Aorta (tissue), 5 donors: ENCODE data around the gene EFHD2. TPM values are rescaled to one million over a fixed set of nuclear protein-coding genes. Genes with fewer than 3 reads are reported as not detected.
A peak's percentile ranks its signal among the peaks of the same experiment; 100 is the strongest.

ENCODE experiments used
- ATAC-seq: fragments of 200-7000 bp; cut with Tn5 transposase; one replicate; pipeline ENCODE4 v1.9.1; 2022; ENCODE audit warnings: moderate library complexity; ENCODE audit not compliant: low FRiP score
- DNase-seq, 2 donors: peaks; one replicate each; pipeline ENCODE4 v3.0.0-alpha.2; 2020
- H3K27ac ChIP-seq, 2 donors: one replicate each; pipeline ENCODE4 v1.5.1; 2013; ENCODE audit warnings: low read length in 2 of 2, mild to moderate bottlenecking in 2 of 2, moderate library complexity in 2 of 2, control low read depth in 1 of 2, inconsistent platforms in 1 of 2, low read depth in 1 of 2
- H3K27me3 ChIP-seq, 2 donors: one replicate each; pipeline ENCODE4 v1.6.1; 2013; ENCODE audit warnings: control low read depth in 1 of 2, low read length in 1 of 2, mild to moderate bottlenecking in 1 of 2, moderate library complexity in 1 of 2; ENCODE audit not compliant: insufficient read depth in 2 of 2, control insufficient read depth in 1 of 2
- H3K36me3 ChIP-seq, 2 donors: one replicate each; pipeline ENCODE4 v1.6.1; 2013; ENCODE audit warnings: control low read depth in 1 of 2, low read length in 1 of 2, mild to moderate bottlenecking in 1 of 2; ENCODE audit not compliant: insufficient read depth in 2 of 2, control insufficient read depth in 1 of 2
- H3K4me1 ChIP-seq, 2 donors: one replicate each; pipeline ENCODE4 v1.6.1; 2013; ENCODE audit warnings: low read length in 2 of 2, control low read depth in 1 of 2, mild to moderate bottlenecking in 1 of 2, moderate library complexity in 1 of 2; ENCODE audit not compliant: insufficient read depth in 2 of 2, control insufficient read depth in 1 of 2
- H3K4me3 ChIP-seq, 2 donors: one replicate each; pipeline ENCODE4 v1.5.1; 2013; ENCODE audit warnings: low read length in 2 of 2, control low read depth in 1 of 2, mild to moderate bottlenecking in 1 of 2
- H3K9me3 ChIP-seq: one replicate; pipeline ENCODE4 v1.6.1; 2013; ENCODE audit warnings: mild to moderate bottlenecking, low read length; ENCODE audit not compliant: control insufficient read depth
- WGBS, 2 donors: extraction: QIAGEN DNeasy Blood & Tissue Kit; methylation state at CpG; one replicate each; pipeline ENCODE4 v1.1.7; 2013; 5-methylcytosine and 5-hydroxymethylcytosine counted together
- intact Hi-C, 2 donors: fragments of 100-400 bp; cut with DNase I; formaldehyde crosslinking; loops; one replicate each; pipeline versions ENCODE4 v1.14.2 to v1.15.0; 2022
- long read RNA-seq, 2 donors: library from polyadenylated mRNA; unstranded; transcript quantifications; one replicate each; pipeline ENCODE4 v2.0.0, GENCODE V29; 2020 to 2021
- polyA plus RNA-seq, 2 donors: library from polyadenylated mRNA; stranded (reverse); fragments of 200-250 nt; gene quantifications; one replicate each; pipeline ENCODE4 v1.2.3, GENCODE V29; 2013
- total RNA-seq, 2 donors: library from RNA; stranded (reverse); fragmentation: NEBNext Ultra II Directional; extraction: Animal tissue kit (Norgen Biotek cat#: 25700); gene quantifications; one replicate each; pipeline ENCODE4 v1.2.1, GENCODE V29; 2021
- donor health status: healthy with polysubstance abuse.
- donor health status: Bipolar disorder and iron deficiency.
- donor health status: DM: no; HTN: no; CAD: no.
- donor health status: DM: no; HTN: no; CAD: no.
- donor health status: DM: yes; HTN: yes; CAD: no.

EFHD2 gene
- 10 to 100 TPM; 34.9 to 43.7 TPM for total RNA-seq
- polyA plus RNA-seq: 10 to 100 TPM; 17.9 to 36.8 TPM
- long read RNA-seq, donor 1, partial matches to known transcripts: 11 of 21 reads
- long read RNA-seq, donor 1, other reads (novel, unspliced or antisense): 9 of 21 reads
- long read RNA-seq, donor 2, transcript EFHD2-201 (4 exons, 2,419 nt): major isoform, 52 of 61 reads
- long read RNA-seq, donor 2, partial matches to known transcripts: 2 of 61 reads
- long read RNA-seq, donor 2, other reads (novel, unspliced or antisense): 7 of 61 reads

DNA sequence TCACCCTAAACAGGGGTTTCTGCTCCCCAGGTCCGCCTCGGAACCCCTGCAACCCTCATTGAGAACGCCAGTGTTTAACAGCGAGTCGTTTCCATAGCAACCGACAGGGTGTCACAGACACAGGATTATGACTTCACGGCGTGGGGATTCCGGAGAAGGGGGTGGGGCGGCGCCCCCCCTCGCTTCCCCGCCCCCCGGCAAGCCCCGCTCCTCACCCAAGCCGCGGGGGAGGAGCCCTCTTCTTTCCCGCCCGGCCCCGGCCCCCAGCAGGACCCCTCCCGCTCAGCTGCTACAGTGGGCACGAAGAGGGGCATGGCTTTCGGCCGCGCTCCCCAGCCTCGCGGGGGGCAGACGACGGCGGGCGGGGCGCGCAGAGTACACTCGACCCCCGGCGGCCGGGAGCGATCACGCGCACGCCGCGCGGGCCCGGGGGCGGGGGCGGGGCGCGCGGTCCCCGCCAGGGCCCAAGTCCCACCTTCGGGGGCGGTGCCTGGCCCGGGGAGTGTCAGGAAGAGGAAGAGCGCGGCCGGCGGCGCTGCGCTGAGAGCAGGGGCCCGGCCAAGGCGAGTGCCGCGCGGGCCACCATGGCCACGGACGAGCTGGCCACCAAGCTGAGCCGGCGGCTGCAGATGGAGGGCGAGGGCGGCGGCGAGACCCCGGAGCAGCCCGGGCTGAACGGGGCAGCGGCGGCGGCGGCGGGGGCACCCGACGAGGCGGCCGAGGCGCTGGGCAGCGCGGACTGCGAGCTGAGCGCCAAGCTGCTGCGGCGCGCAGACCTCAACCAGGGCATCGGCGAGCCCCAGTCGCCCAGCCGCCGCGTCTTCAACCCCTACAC lies at the start of gene EFHD2:
TSS of gene EFHD2 (plus strand) at position 501 of the 835 bp plus-strand sequence. CDS start at position 585, 84 bp downstream.
- DNase-seq (peak; percentile 90 to 95), ATAC-seq (peak; percentile 88)
- H3K4me1 ChIP-seq: peaks cover 0 to 3% of the 10 kb centered on the region in 2 donors
- WGBS, 2 donors: 1% methylated on average over 51 to 99 of the region's 99 CpGs
- H3K36me3 ChIP-seq: no peaks in the 10 kb centered on the region
- H3K9me3 ChIP-seq: no peaks in the 10 kb centered on the region
- H3K4me3 ChIP-seq: peak within 1 kb of the TSS; percentile 78 to 97
- intact Hi-C loops: loop anchor here (5.0 to 10.0 kb wide), 2 partner anchors 72 to 255 kb away; partner anchors contain the start of gene TMEM51 (in 1 of the 2)
- no peaks in the 10 kb centered on the region for H3K27me3 ChIP-seq
- no peak within 1 kb of the TSS for H3K27ac ChIP-seq

GRCh38 chr1:15360700-15361099 lies 49.0 kb upstream of the EFHD2 start:
- Histone ChIP-seq H3K27ac (no peak overlapping the region), H3K36me3 (no peaks in the 10 kb centered on the region), H3K9me3 (no peaks in the 10 kb centered on the region), H3K4me1 (no peaks in the 10 kb centered on the region), H3K27me3 (no peaks in the 10 kb centered on the region), H3K4me3 (no peak overlapping the region)
- ATAC-seq (no peak), DNase-seq (no peak)
- intact Hi-C loops: no loop called here
- WGBS, 2 donors: 94 to 95% methylated on average over 14 of the region's 14 CpGs

DNA sequence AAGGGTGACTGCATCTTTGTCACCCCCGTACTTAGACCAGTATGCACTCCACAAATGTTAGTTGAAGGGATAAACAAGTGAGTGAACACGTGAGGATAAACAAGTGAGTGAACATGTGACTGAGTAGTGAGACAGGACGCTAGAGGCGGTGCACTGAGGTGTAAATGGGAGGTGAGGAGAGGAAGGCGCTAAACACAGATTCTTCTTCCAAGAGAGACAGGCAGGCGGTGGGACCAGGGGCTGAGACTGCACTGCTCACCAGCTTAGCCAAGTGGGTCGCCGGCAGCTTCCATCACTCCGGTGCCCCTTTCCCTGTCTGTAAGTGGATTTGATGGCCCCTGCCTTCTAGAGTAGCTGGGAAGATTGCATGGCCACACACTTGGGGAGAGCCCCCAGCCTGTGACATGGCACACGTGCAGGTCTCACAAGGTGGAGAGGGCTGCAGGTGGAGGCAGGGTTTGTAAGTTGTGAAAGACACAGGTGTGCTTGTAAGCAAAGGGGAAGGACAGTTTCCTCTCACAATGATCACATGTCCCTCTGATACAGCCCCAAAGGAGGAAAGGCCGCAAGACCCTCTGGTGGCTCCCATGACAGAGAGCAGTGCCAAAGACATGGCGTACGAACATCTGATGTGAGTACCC lies 47.5 kb upstream of the EFHD2 start:
- no peak for ATAC-seq
- intact Hi-C loops: no loop called here

DNA sequence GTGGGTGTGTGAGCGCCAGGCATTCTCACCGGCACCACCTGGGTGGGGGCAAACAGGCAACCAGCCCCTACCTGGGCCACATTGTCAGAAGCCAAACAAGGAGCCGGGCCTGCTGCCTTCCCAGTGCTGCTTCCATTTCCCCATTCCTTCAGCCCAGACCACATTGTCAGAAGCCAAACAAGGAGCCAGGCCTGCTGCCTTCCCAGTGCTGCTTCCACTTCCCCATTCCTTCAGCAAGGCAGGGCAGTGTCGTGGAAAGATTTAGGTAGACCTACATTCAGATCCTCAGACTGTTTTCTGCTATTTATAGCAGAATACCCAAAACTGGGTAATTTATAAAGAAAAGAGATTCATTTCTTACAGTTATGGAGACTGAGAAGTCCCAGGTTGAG lies 47.0 kb upstream of the EFHD2 start:
- no peaks in the 10 kb centered on the region for H3K9me3 ChIP-seq
- H3K36me3 ChIP-seq: no peaks in the 10 kb centered on the region
- intact Hi-C loops: no loop called here
- H3K27me3 ChIP-seq: no peaks in the 10 kb centered on the region
- DNase-seq (no peak), ATAC-seq (no peak)
- no peak overlapping the region for H3K27ac ChIP-seq
- WGBS, 2 donors: 93 to 97% methylated on average over 4 of the region's 4 CpGs
- H3K4me3 ChIP-seq: no peak overlapping the region
- no peaks in the 10 kb centered on the region for H3K4me1 ChIP-seq

More for the DNA sequence above, 47.5 kb upstream of the EFHD2 start:
- DNase-seq: no peak
- WGBS, 2 donors: 96 to 97% methylated on average over 13 of the region's 13 CpGs
- Histone ChIP-seq H3K4me1 (no peaks in the 10 kb centered on the region), H3K4me3 (no peak overlapping the region), H3K27ac (no peak overlapping the region), H3K9me3 (no peaks in the 10 kb centered on the region), H3K36me3 (no peaks in the 10 kb centered on the region), H3K27me3 (no peaks in the 10 kb centered on the region)

GRCh38 chr1:15364740-15365139 lies 44.9 kb upstream of the EFHD2 start:
- H3K9me3 ChIP-seq: no peaks in the 10 kb centered on the region
- ATAC-seq (no peak), DNase-seq (no peak)
- H3K27me3 ChIP-seq: no peaks in the 10 kb centered on the region
- H3K4me1 ChIP-seq: no peaks in the 10 kb centered on the region
- WGBS, 2 donors: 86 to 89% methylated on average over 5 of the region's 5 CpGs
- H3K4me3 ChIP-seq: no peak overlapping the region
- intact Hi-C loops: no loop called here
- no peak overlapping the region for H3K27ac ChIP-seq
- H3K36me3 ChIP-seq: no peaks in the 10 kb centered on the region

DNA sequence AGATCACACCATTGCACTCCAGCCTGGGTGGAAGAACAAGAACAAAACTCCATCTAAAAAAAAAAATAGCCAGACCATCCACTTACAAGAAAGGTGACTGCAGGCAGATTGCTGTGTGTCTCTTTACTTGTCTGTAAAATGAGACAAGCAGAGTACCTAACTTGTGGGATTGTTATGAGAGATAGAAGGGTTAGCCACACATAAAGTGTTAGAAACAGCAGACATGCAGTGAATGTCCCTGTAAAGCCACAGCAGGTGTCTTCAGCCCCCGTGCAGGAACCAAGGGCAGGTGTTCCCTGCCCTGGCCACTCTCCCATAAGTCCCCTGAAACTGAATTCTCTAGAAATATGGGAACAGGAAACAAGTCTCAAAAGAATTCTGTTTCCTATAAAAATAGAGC lies 40.8 kb upstream of the EFHD2 start:
- Histone ChIP-seq H3K4me3 (no peak overlapping the region), H3K27me3 (no peaks in the 10 kb centered on the region), H3K36me3 (no peaks in the 10 kb centered on the region), H3K27ac (no peak overlapping the region), H3K9me3 (no peaks in the 10 kb centered on the region), H3K4me1 (no peaks in the 10 kb centered on the region)
- ATAC-seq (no peak), DNase-seq (no peak)
- 94% methylated on average over 1 of the region's 1 CpG for WGBS, 2 donors
- intact Hi-C loops: no loop called here

DNA sequence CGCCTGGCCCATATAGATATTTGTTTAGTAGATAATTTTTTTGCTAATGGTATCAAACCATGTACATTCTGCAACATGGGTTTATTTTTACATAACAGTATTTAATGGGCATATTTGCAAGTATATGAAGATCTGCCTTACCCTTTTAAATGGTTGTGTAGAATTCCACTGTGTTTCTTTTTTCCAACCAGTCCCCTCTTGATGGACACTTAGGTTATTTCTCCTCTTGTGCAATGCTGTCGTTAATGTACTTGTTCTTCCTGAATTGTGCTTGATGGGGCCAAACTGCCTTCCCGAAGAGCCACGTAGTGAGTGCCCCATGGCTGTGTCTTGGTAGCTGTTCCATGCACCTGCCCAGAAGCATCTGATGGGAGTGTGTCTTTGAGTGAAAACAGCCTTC lies 39.4 kb upstream of the EFHD2 start:
- Histone ChIP-seq H3K27me3 (no peaks in the 10 kb centered on the region), H3K4me1 (no peaks in the 10 kb centered on the region), H3K9me3 (no peaks in the 10 kb centered on the region), H3K36me3 (no peaks in the 10 kb centered on the region), H3K27ac (peak overlapping the region in 1 of 2 donors; percentile 18), H3K4me3 (no peak overlapping the region)
- intact Hi-C loops: no loop called here
- WGBS, 2 donors: 83 to 95% methylated on average over 4 of the region's 4 CpGs
- ATAC-seq (no peak), DNase-seq (no peak)

GRCh38 chr1:15370781-15371520 lies 38.7 kb upstream of the EFHD2 start:
- intact Hi-C loops: no loop called here
- peak in 1 of 2 donors; percentile 72 for DNase-seq
- 6% methylated on average over 16 of the region's 16 CpGs for WGBS, 2 donors

More at GRCh38 chr1:15370781-15371520, 38.7 kb upstream of the EFHD2 start:
- Histone ChIP-seq H3K27me3 (no peaks in the 10 kb centered on the region), H3K4me3 (no peak overlapping the region), H3K27ac (peak overlapping the region in 1 of 2 donors; percentile 18), H3K4me1 (no peaks in the 10 kb centered on the region), H3K9me3 (no peaks in the 10 kb centered on the region), H3K36me3 (no peaks in the 10 kb centered on the region)
- peak; percentile 52 for ATAC-seq
